ENCODE results near the gene RPGR.

RPGR gene

GRCh38 chrX:38346150-38346549 lies 18.8 kb upstream of the RPGR start:
- no peaks in the 10 kb centered on the region for H3K9me3 Mint-ChIP-seq
- H3K36me3 Mint-ChIP-seq (ENCODE audit: insufficient read depth): no peaks in the 10 kb centered on the region
- peaks cover 27% of the 10 kb centered on the region for H3K27me3 Mint-ChIP-seq
- no peak overlapping the region for H3K4me3 Mint-ChIP-seq
- ATAC-seq (replicated peaks; ENCODE audit: extremely low read depth, poor library complexity, severe bottlenecking) (no peak), DNase-seq (ENCODE audit: low spot score in 2 of 2) (no peak)
- no peaks in the 10 kb centered on the region for H3K4me1 Mint-ChIP-seq
- H3K27ac Mint-ChIP-seq (ENCODE audit: low read depth): no peak overlapping the region

- no peak overlapping the region for H3K27ac Mint-ChIP-seq (ENCODE audit: low read depth)
- H3K27me3 Mint-ChIP-seq: peaks cover 6% of the 10 kb centered on the region
- no peaks in the 10 kb centered on the region for H3K4me1 Mint-ChIP-seq
- no peaks in the 10 kb centered on the region for H3K36me3 Mint-ChIP-seq (ENCODE audit: insufficient read depth)
- DNase-seq (ENCODE audit: low spot score in 2 of 2): no peak
- no peak overlapping the region for H3K4me3 Mint-ChIP-seq
- ATAC-seq (replicated peaks; ENCODE audit: extremely low read depth, poor library complexity, severe bottlenecking): no peak
- H3K9me3 Mint-ChIP-seq: no peaks in the 10 kb centered on the region
These were observed 15.8 kb upstream of the RPGR start for GRCh38 chrX:38342853-38343778.

- Mint-ChIP-seq H3K4me3 (no peak overlapping the region), H3K27ac (ENCODE audit: low read depth) (no peak overlapping the region), H3K27me3 (no peaks in the 10 kb centered on the region), H3K9me3 (no peaks in the 10 kb centered on the region), H3K36me3 (ENCODE audit: insufficient read depth) (no peaks in the 10 kb centered on the region), H3K4me1 (no peaks in the 10 kb centered on the region)
- ATAC-seq (replicated peaks; ENCODE audit: extremely low read depth, poor library complexity, severe bottlenecking) (no peak), DNase-seq (ENCODE audit: low spot score in 2 of 2) (no peak)
These were observed 14.1 kb upstream of the RPGR start for GRCh38 chrX:38341442-38341841.

- Mint-ChIP-seq H3K27me3 (no peaks in the 10 kb centered on the region), H3K27ac (ENCODE audit: low read depth) (no peak overlapping the region), H3K9me3 (no peaks in the 10 kb centered on the region), H3K4me1 (no peaks in the 10 kb centered on the region), H3K36me3 (ENCODE audit: insufficient read depth) (no peaks in the 10 kb centered on the region), H3K4me3 (no peak overlapping the region)
- DNase-seq (ENCODE audit: low spot score in 2 of 2) (no peak), ATAC-seq (replicated peaks; ENCODE audit: extremely low read depth, poor library complexity, severe bottlenecking) (no peak)
These were observed 9.4 kb upstream of the RPGR start for GRCh38 chrX:38336538-38337240.

- no peak overlapping the region for H3K27ac Mint-ChIP-seq (ENCODE audit: low read depth)
- H3K36me3 Mint-ChIP-seq (ENCODE audit: insufficient read depth): no peaks in the 10 kb centered on the region
- no peak overlapping the region for H3K4me3 Mint-ChIP-seq
- no peaks in the 10 kb centered on the region for H3K4me1 Mint-ChIP-seq
- DNase-seq (ENCODE audit: low spot score in 2 of 2) (no peak), ATAC-seq (replicated peaks; ENCODE audit: extremely low read depth, poor library complexity, severe bottlenecking) (no peak)
- no peaks in the 10 kb centered on the region for H3K9me3 Mint-ChIP-seq
- no peaks in the 10 kb centered on the region for H3K27me3 Mint-ChIP-seq
These were observed 8.1 kb upstream of the RPGR start for GRCh38 chrX:38335382-38335781.

- Mint-ChIP-seq H3K27ac (ENCODE audit: low read depth) (no peak overlapping the region), H3K9me3 (no peaks in the 10 kb centered on the region), H3K4me1 (peaks cover 11% of the 10 kb centered on the region), H3K4me3 (no peak overlapping the region), H3K36me3 (ENCODE audit: insufficient read depth) (peaks cover 1% of the 10 kb centered on the region), H3K27me3 (no peaks in the 10 kb centered on the region)
- no peak for DNase-seq (ENCODE audit: low spot score in 2 of 2)
- ATAC-seq (replicated peaks; ENCODE audit: extremely low read depth, poor library complexity, severe bottlenecking): no peak
These were observed 5.2 kb upstream of the RPGR start for GRCh38 chrX:38332505-38332904.

GRCh38 chrX:38327775-38328081 lies 419 bp upstream of the RPGR start:
- Mint-ChIP-seq H3K36me3 (ENCODE audit: insufficient read depth) (peaks cover 9% of the 10 kb centered on the region), H3K9me3 (no peaks in the 10 kb centered on the region), H3K27ac (ENCODE audit: low read depth) (peak overlapping the region; percentile 97), H3K4me1 (peaks cover 30% of the 10 kb centered on the region), H3K4me3 (peak overlapping the region; percentile 97), H3K27me3 (no peaks in the 10 kb centered on the region)
- ATAC-seq (replicated peaks; ENCODE audit: extremely low read depth, poor library complexity, severe bottlenecking) (peak; percentile 11), DNase-seq (ENCODE audit: low spot score in 2 of 2) (no peak)

GRCh38 chrX:38326086-38326485 lies 1.2 kb downstream of the RPGR start:
- Mint-ChIP-seq H3K9me3 (no peaks in the 10 kb centered on the region), H3K4me3 (peak overlapping the region; percentile 97), H3K36me3 (ENCODE audit: insufficient read depth) (peaks cover 12% of the 10 kb centered on the region), H3K27me3 (no peaks in the 10 kb centered on the region), H3K4me1 (peaks cover 30% of the 10 kb centered on the region), H3K27ac (ENCODE audit: low read depth) (peak overlapping the region; percentile 97)
- DNase-seq (ENCODE audit: low spot score in 2 of 2): no peak
- ATAC-seq (replicated peaks; ENCODE audit: extremely low read depth, poor library complexity, severe bottlenecking): no peak

- no peak overlapping the region for H3K27ac Mint-ChIP-seq (ENCODE audit: low read depth)
- no peak overlapping the region for H3K4me3 Mint-ChIP-seq
- H3K9me3 Mint-ChIP-seq: no peaks in the 10 kb centered on the region
- peaks cover 6% of the 10 kb centered on the region for H3K4me1 Mint-ChIP-seq
- DNase-seq (ENCODE audit: low spot score in 2 of 2): no peak
- H3K36me3 Mint-ChIP-seq (ENCODE audit: insufficient read depth): peaks cover 15% of the 10 kb centered on the region
- H3K27me3 Mint-ChIP-seq: no peaks in the 10 kb centered on the region
- no peak for ATAC-seq (replicated peaks; ENCODE audit: extremely low read depth, poor library complexity, severe bottlenecking)
These were observed 6.5 kb downstream of the RPGR start for GRCh38 chrX:38320819-38321218.

GRCh38 chrX:38318606-38319005 lies 8.7 kb downstream of the RPGR start:
- Mint-ChIP-seq H3K4me1 (no peaks in the 10 kb centered on the region), H3K27ac (ENCODE audit: low read depth) (no peak overlapping the region), H3K4me3 (no peak overlapping the region), H3K9me3 (no peaks in the 10 kb centered on the region), H3K36me3 (ENCODE audit: insufficient read depth) (peaks cover 18% of the 10 kb centered on the region), H3K27me3 (no peaks in the 10 kb centered on the region)
- DNase-seq (ENCODE audit: low spot score in 2 of 2) (no peak), ATAC-seq (replicated peaks; ENCODE audit: extremely low read depth, poor library complexity, severe bottlenecking) (no peak)

GRCh38 chrX:38318196-38318595 lies 9.1 kb downstream of the RPGR start:
- H3K9me3 Mint-ChIP-seq: no peaks in the 10 kb centered on the region
- no peak overlapping the region for H3K4me3 Mint-ChIP-seq
- no peaks in the 10 kb centered on the region for H3K27me3 Mint-ChIP-seq
- DNase-seq (ENCODE audit: low spot score in 2 of 2) (no peak), ATAC-seq (replicated peaks; ENCODE audit: extremely low read depth, poor library complexity, severe bottlenecking) (no peak)
- H3K27ac Mint-ChIP-seq (ENCODE audit: low read depth): no peak overlapping the region
- no peaks in the 10 kb centered on the region for H3K4me1 Mint-ChIP-seq
- H3K36me3 Mint-ChIP-seq (ENCODE audit: insufficient read depth): peaks cover 18% of the 10 kb centered on the region

- no peak overlapping the region for H3K4me3 Mint-ChIP-seq
- no peaks in the 10 kb centered on the region for H3K9me3 Mint-ChIP-seq
- DNase-seq (ENCODE audit: low spot score in 2 of 2) (no peak), ATAC-seq (replicated peaks; ENCODE audit: extremely low read depth, poor library complexity, severe bottlenecking) (no peak)
- H3K4me1 Mint-ChIP-seq: no peaks in the 10 kb centered on the region
- H3K27ac Mint-ChIP-seq (ENCODE audit: low read depth): no peak overlapping the region
- H3K36me3 Mint-ChIP-seq (ENCODE audit: insufficient read depth): peaks cover 14% of the 10 kb centered on the region
- no peaks in the 10 kb centered on the region for H3K27me3 Mint-ChIP-seq
These were observed 12.1 kb downstream of the RPGR start for GRCh38 chrX:38315186-38315585.

GRCh38 chrX:38313190-38313589 lies 14.1 kb downstream of the RPGR start:
- no peaks in the 10 kb centered on the region for H3K9me3 Mint-ChIP-seq
- peaks cover 8% of the 10 kb centered on the region for H3K36me3 Mint-ChIP-seq (ENCODE audit: insufficient read depth)
- no peaks in the 10 kb centered on the region for H3K27me3 Mint-ChIP-seq
- H3K4me1 Mint-ChIP-seq: no peaks in the 10 kb centered on the region
- ATAC-seq (replicated peaks; ENCODE audit: extremely low read depth, poor library complexity, severe bottlenecking) (no peak), DNase-seq (ENCODE audit: low spot score in 2 of 2) (no peak)
- no peak overlapping the region for H3K27ac Mint-ChIP-seq (ENCODE audit: low read depth)
- H3K4me3 Mint-ChIP-seq: no peak overlapping the region

Data from central memory CD8-positive, alpha-beta T cell (primary cell).